ENCODE data around the gene ZFYVE21.

The ZFYVE21 gene

GRCh38 chr14:103706551-103707328, 8.9 kb upstream of the ZFYVE21 start:
- no peak for DNase-seq

- DNase-seq, result no peak
Observed at GRCh38 chr14:103707329-103708263, 8.0 kb upstream of the ZFYVE21 start.

- no peak for DNase-seq
Observed at GRCh38 chr14:103708750-103709187, 6.8 kb upstream of the ZFYVE21 start.

GRCh38 chr14:103709814-103710213, 5.8 kb upstream of the ZFYVE21 start:
- no peak for DNase-seq

- DNase-seq, result no peak
Observed at GRCh38 chr14:103710771-103711377, 4.7 kb upstream of the ZFYVE21 start.

- DNase-seq, result peak; percentile 19
Observed at GRCh38 chr14:103711516-103712431, 3.8 kb upstream of the ZFYVE21 start.

GRCh38 chr14:103712633-103713247, 2.9 kb upstream of the ZFYVE21 start:
- no peak for DNase-seq

GRCh38 chr14:103713304-103714062, 2.1 kb upstream of the ZFYVE21 start:
- peak; percentile 60 for DNase-seq

GRCh38 chr14:103714063-103714724, 1.4 kb upstream of the ZFYVE21 start:
- DNase-seq, result no peak

- no peak for DNase-seq
Observed at GRCh38 chr14:103716091-103716801, 636 bp downstream of the ZFYVE21 start.

GRCh38 chr14:103716899-103717411, 1.3 kb downstream of the ZFYVE21 start:
- no peak for DNase-seq

GRCh38 chr14:103718572-103718971, 3.0 kb downstream of the ZFYVE21 start:
- DNase-seq, result no peak

- DNase-seq, result no peak
Observed at GRCh38 chr14:103719751-103720150, 4.1 kb downstream of the ZFYVE21 start.

- DNase-seq, result no peak
Observed at GRCh38 chr14:103721334-103722120, 5.9 kb downstream of the ZFYVE21 start.

- peak; percentile 30 for DNase-seq
Observed at GRCh38 chr14:103723748-103724081, 8.1 kb downstream of the ZFYVE21 start.

GRCh38 chr14:103724116-103724515, 8.5 kb downstream of the ZFYVE21 start:
- DNase-seq, result peak; percentile 96

GRCh38 chr14:103725001-103725682, 9.5 kb downstream of the ZFYVE21 start:
- DNase-seq, result no peak

GRCh38 chr14:103725739-103726395, 10.3 kb downstream of the ZFYVE21 start:
- no peak for DNase-seq

Measured in hematopoietic multipotent progenitor cell treated with erythropoietin and hydrocortisone succinate and interleukin-3 and kit ligand, for 8 days (in vitro differentiated cells).